Tibial nerve (tissue), 4 donors: Measurements from ENCODE around the gene ZNF420. TPM values are rescaled to one million over a fixed set of nuclear protein-coding genes. Genes with fewer than 3 reads are reported as not detected.

Experiments
- DNase-seq, 2 donors: peaks; one replicate each; pipeline ENCODE4 v3.0.0-alpha.2; 2019; ENCODE audit warnings: low spot score in 2 of 2
- H3K27ac ChIP-seq, 4 donors: fragments of 200-600 bp; sonication (generic) in 3 of 4; one replicate each; pipeline ENCODE4 v1.5.1; 2017 to 2019; ENCODE audit warnings: mild to moderate bottlenecking in 1 of 4
- H3K27me3 ChIP-seq, 2 donors: fragments of 200-600 bp; sonication (generic) in 1 of 2; one replicate each; pipeline versions ENCODE4 v1.5.1 to v1.6.0; 2017 to 2019
- H3K36me3 ChIP-seq, 3 donors: fragments of 200-600 bp; sonication (generic); one replicate each; pipeline ENCODE4 v1.5.1; 2018 to 2019
- H3K4me1 ChIP-seq, 4 donors: fragments of 200-600 bp; sonication (generic) in 3 of 4; one replicate each; pipeline ENCODE4 v1.5.1; 2017 to 2019
- H3K4me3 ChIP-seq, 4 donors: fragments of 200-600 bp; sonication (generic) in 3 of 4; one replicate each; pipeline ENCODE4 v1.5.1; 2017 to 2019; ENCODE audit warnings: mild to moderate bottlenecking in 1 of 4, moderate library complexity in 1 of 4
- H3K9me3 ChIP-seq, 4 donors: fragments of 200-600 bp; sonication (generic) in 3 of 4; one replicate each; pipeline ENCODE4 v1.5.1; 2017 to 2019
- CTCF ChIP-seq, 5 experiments: fragments of 200-600 bp in 3 of 5; fragments of 450-650 bp in 2 of 5; sonication (generic) in 3 of 5; IDR thresholded peaks; one replicate each; pipeline ENCODE4 v1.5.1; 2016 to 2019; ENCODE audit warnings: antibody characterized with exemption in 5 of 5, mild to moderate bottlenecking in 3 of 5, moderate library complexity in 2 of 5
- EP300 ChIP-seq, 2 donors: sonication (generic); formaldehyde crosslinking; IDR thresholded peaks; one replicate each; pipeline ENCODE4 v1.6.1; 2017; ENCODE audit warnings: antibody characterized with exemption in 2 of 2, mild to moderate bottlenecking in 1 of 2
- POLR2A ChIP-seq, 2 donors: fragments of 450-650 bp; IDR thresholded peaks; one replicate each; pipeline ENCODE4 v1.6.1; 2017; ENCODE audit warnings: antibody characterized with exemption in 2 of 2, mild to moderate bottlenecking in 2 of 2, moderate library complexity in 2 of 2
- WGBS, 2 donors: methylation state at CpG; one replicate each; pipeline ENCODE4 v1.1.5; 2018; 5-methylcytosine and 5-hydroxymethylcytosine counted together
- total RNA-seq, 4 donors: library from RNA; depleted of rRNA; stranded (reverse); fragments of >200 nt; gene quantifications; one replicate each; pipeline ENCODE4 v1.1.0, GENCODE V29; 2016

The ZNF420 gene
- total RNA-seq, 4 donors from 2014 or later = 8.7 to 13.5 (median 10.5) TPM

- TF ChIP-seq POLR2A (IDR thresholded peaks at IDR 0.05) (no peak), CTCF (IDR thresholded peaks at IDR 0.05) (no peak), EP300 (IDR thresholded peaks at IDR 0.05) (no peak)
- 98 to 99% methylated on average over 3 of the region's 3 CpGs for WGBS, 2 donors
- no peaks in the 10 kb centered on the region for H3K4me1 ChIP-seq
- H3K4me3 ChIP-seq = no peak overlapping the region
- H3K27ac ChIP-seq = no peak overlapping the region
- H3K9me3 ChIP-seq = peaks cover 0 to 96% (median 56%) of the 10 kb centered on the region in 4 donors
- H3K27me3 ChIP-seq = no peaks in the 10 kb centered on the region
- peaks cover 3 to 91% (median 9%) of the 10 kb centered on the region in 3 donors for H3K36me3 ChIP-seq
- no peak for DNase-seq
Observed at GRCh38 chr19:37148214-37148613, 70.0 kb downstream of the ZNF420 start.

DNA sequence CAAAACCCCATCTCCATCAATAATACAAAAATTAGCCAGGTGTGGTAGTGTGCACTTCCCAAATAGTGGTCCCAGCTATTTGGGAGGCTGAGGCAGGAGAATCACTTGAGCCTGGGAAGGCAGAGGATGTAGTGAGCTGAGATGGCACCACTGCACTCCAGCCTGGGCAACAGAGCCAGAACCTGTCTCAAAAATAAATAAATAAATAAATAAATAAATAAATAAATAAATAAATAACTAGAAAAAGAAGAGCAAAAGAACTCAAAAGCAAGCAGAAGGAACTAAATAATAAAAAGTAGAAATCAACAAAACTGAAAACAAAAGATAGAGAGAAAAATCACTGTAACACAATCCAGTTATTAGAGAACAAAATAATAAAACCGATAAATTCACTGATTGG lies 81.9 kb downstream of the ZNF420 start:
- DNase-seq = no peak
- Histone ChIP-seq H3K27ac (no peak overlapping the region), H3K27me3 (no peaks in the 10 kb centered on the region), H3K4me3 (no peak overlapping the region), H3K36me3 (peaks cover 4 to 100% (median 31%) of the 10 kb centered on the region in 3 donors), H3K4me1 (no peaks in the 10 kb centered on the region), H3K9me3 (peaks cover 0 to 98% (median 45%) of the 10 kb centered on the region in 4 donors)
- no peak for TF ChIP-seq EP300 (IDR thresholded peaks at IDR 0.05)
- TF ChIP-seq POLR2A (IDR thresholded peaks at IDR 0.05) = no peak
- no peak for TF ChIP-seq CTCF (IDR thresholded peaks at IDR 0.05)
- 96 to 100% methylated on average over 1 of the region's 1 CpG for WGBS, 2 donors

DNA sequence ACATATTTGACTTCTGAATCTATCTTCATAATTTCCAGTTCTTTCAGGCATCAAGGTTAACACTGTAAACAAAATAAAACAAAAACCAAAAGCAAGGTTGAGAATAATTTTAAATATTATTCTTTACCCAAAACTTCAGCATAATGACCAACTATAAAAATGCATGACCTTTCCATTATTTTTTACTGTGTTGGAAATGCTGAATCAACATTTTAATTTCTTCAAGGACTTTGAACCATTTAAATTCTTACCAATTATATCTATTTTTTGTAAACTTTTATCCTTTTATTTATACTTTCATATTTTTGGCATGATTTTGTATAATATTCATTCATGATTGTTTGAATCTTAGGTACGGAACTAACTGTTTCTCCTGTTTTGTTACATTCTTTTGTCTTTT lies 87.4 kb downstream of the ZNF420 start:
- Histone ChIP-seq H3K9me3 (peaks cover 0 to 95% (median 26%) of the 10 kb centered on the region in 4 donors), H3K36me3 (peaks cover 10 to 100% (median 22%) of the 10 kb centered on the region in 3 donors)
- 96 to 97% methylated on average over 1 of the region's 1 CpG for WGBS, 2 donors

GRCh38 chr19:37172368-37173366 lies 94.4 kb downstream of the ZNF420 start, which contains the start of gene ZNF585A:
TSS of gene ZNF585A (minus strand) at chr19:37172695. CDS start at chr19:37169910, 2,785 bp downstream.
- peaks cover 0 to 43% (median 4%) of the 10 kb centered on the region in 4 donors for H3K9me3 ChIP-seq
- DNase-seq = peak; percentile 76 to 90
- peak within 1 kb of the TSS in 3 of 4 donors; percentile 81 to 86 (median 84) for H3K27ac ChIP-seq
- 5 to 6% methylated on average over 30 of the region's 30 CpGs for WGBS, 2 donors
- peak within 1 kb of the TSS; percentile 52 to 79 (median 62) for H3K4me3 ChIP-seq
- TF ChIP-seq POLR2A (IDR thresholded peaks at IDR 0.05) = peak in 1 of 2 donors; percentile 21
- peak in 1 of 2 donors; percentile 77 for TF ChIP-seq EP300 (IDR thresholded peaks at IDR 0.05)
- TF ChIP-seq CTCF (IDR thresholded peaks at IDR 0.05) = peak in 4 of 5 experiments; percentile 8 to 35 (median 21)
- H3K27me3 ChIP-seq = no peaks in the 10 kb centered on the region
- H3K4me1 ChIP-seq = peaks cover 0 to 11% (median 0%) of the 10 kb centered on the region in 4 donors
- peaks cover 10 to 31% (median 19%) of the 10 kb centered on the region in 3 donors for H3K36me3 ChIP-seq

More for the DNA sequence above, 87.4 kb downstream of the ZNF420 start:
- TF ChIP-seq CTCF (IDR thresholded peaks at IDR 0.05) (no peak), EP300 (IDR thresholded peaks at IDR 0.05) (no peak), POLR2A (IDR thresholded peaks at IDR 0.05) (no peak)
- Histone ChIP-seq H3K27me3 (no peaks in the 10 kb centered on the region), H3K4me1 (no peaks in the 10 kb centered on the region), H3K4me3 (no peak overlapping the region), H3K27ac (no peak overlapping the region)
- DNase-seq = no peak

Other genes with a start within 250 kb of the ZNF420 start
- gene ZNF790, start 240.0 kb upstream of the ZNF420 start, total RNA-seq = 10 to 100 TPM in 1 of 4 donors, 1 to 10 TPM in 3; 4.5 to 12.6 (median 7.9) TPM
- gene ZNF345, start 227.6 kb upstream of the ZNF420 start, total RNA-seq = 10 to 100 TPM in 1 of 4 donors, 1 to 10 TPM in 3; 6.1 to 11.8 (median 7.3) TPM
- 1 to 10 TPM; 3.3 to 6.5 (median 4.1) TPM for gene ZNF829, start 162.1 kb upstream of the ZNF420 start, total RNA-seq
- gene ZNF568, start 162.1 kb upstream of the ZNF420 start, total RNA-seq = 10 to 100 TPM in 3 of 4 donors, 1 to 10 TPM in 1; 8.7 to 23.7 (median 12.6) TPM
- 1 to 10 TPM; 5.7 to 8.4 (median 6.3) TPM for gene ZNF585A, start 94.3 kb downstream of the ZNF420 start, total RNA-seq
- gene ZNF585B, start 132.1 kb downstream of the ZNF420 start, total RNA-seq = 10 to 100 TPM in 3 of 4 donors, 1 to 10 TPM in 1; 5.1 to 19.7 (median 13.6) TPM
- gene ZNF383, start 139.8 kb downstream of the ZNF420 start, total RNA-seq = 10 to 100 TPM in 2 of 4 donors, 1 to 10 TPM in 2; 7.5 to 14.3 (median 10.0) TPM